GM18508 (cell line): Measurements from ENCODE around the gene KIF20B.
"Not testable (repeated sequence)": the region's sequence is repeated elsewhere in the genome, so short reads cannot be mapped to it uniquely, and the experiment has no call there.

Source experiments
- ATAC-seq: cut with Tn5 transposase; IDR thresholded peaks from one replicate; pipeline ENCODE4 v1.9.1; 2021; ENCODE audit warnings: moderate number of reproducible peaks; ENCODE audit not compliant: insufficient read depth, unreplicated experiment

The KIF20B gene

DNA sequence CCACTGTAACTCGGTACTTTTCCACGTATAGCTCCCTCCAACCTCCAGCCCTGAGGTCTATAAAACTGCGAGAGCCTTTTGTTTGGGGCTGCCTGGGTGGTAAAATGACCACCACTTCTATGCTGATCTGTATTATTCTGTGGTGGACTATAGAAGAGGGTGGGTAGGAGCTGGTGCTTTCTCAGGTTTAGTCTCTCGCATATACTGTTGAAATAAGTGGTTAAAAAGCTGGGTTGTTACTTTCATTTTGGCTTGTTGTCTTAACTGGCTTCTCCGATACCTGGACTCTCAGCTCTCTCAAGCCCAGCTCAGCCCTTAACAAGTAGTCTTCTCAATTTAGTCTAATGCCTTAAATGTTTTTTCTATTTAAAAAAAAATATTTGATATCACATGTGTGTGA is 70.3 kb downstream of the KIF20B start:
- ATAC-seq, result no peak

DNA sequence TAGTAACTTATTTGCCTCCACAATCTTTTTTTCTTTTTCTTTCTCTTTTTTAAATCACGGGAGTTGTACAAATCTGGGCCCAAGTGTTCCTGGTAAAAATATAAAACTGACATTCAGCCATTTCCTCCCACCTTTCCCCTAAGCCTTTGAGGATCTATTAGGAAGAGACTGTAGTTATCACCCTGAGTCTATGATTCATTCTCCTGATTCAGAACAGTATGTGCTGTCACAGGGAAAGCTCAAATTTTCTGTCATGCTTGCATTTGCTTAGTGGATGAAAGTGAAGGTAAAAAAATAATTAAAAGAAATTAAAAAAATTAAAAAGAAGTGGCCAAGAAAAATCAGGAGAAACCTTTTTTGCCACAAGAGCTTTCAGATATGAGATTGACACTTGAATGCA is 71.7 kb downstream of the KIF20B start:
- ATAC-seq, result no peak

DNA sequence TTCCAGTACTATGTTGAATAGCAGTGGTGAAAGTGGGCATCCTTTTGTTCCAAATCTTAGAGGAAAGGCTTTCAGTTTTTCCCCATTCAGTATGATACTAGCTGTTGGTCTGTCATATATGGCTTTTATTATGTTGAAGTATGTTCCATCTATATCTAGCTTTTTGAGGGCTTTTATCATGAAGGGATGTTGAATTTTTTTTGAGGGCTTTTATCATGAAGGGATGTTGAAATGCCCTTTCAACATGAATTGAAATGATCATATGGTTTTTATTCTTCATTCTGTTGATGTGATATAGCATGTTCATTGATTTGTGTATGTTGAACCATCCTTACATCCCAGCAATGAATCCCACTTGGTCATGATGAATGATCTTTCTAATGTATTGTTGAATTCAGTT is 75.3 kb downstream of the KIF20B start:
- no peak for ATAC-seq

DNA sequence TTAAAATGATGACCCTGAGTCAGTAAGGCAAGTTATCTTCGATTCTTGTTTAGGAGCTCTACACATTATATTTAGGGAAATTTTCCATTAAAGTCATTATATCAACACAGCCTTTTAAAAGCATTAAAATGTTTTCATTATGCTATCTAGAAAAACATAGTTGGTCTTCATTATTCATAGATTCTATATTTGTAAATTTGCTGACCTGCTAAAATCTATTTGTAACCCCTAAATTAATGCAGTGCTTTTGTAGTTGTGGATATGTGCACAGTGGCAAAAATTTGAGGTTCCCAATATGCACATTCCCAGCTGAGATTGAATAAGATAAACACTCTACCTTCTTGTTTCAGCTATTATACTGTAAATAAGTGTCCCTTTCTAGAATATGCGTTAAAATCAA is 81.1 kb downstream of the KIF20B start:
- ATAC-seq, result no peak

DNA sequence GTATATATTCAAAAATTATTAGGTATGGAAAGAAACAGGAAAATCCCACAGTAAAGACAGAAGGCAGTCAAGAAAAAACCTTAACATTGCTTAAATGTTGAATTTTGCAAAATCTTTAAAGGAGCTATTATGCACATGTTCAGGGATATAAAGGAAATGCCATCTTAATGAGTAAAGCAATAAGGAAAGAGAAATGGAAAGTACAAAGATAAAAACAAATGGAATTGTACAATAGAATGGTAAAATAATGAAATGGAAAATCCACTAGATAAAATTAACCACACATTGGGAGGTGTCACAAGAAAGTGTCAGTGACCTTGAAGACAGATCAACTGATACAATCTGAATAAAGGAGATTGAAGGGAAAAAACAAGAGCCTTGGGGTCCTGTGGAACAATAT is 82.0 kb downstream of the KIF20B start:
- no peak for ATAC-seq

DNA sequence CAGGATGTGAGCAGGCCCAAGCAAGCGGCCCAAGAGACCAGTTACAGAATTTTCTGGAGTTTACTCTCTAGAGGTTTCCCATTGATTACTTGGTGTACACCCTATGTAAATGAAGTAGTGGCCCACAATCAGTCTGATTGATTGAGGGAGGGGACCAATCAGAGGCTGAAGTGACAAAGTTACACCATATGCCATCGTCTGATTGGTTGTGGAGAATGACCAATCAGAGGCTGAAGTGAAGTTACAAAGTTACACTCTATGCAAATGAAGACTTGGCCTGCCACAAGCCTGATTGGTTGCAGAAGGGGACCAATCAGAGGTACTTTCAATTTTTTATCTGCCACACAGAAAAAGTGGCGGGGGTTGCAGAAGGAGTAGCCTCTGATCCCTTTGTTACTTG is 83.7 kb downstream of the KIF20B start:
- no peak for ATAC-seq

DNA sequence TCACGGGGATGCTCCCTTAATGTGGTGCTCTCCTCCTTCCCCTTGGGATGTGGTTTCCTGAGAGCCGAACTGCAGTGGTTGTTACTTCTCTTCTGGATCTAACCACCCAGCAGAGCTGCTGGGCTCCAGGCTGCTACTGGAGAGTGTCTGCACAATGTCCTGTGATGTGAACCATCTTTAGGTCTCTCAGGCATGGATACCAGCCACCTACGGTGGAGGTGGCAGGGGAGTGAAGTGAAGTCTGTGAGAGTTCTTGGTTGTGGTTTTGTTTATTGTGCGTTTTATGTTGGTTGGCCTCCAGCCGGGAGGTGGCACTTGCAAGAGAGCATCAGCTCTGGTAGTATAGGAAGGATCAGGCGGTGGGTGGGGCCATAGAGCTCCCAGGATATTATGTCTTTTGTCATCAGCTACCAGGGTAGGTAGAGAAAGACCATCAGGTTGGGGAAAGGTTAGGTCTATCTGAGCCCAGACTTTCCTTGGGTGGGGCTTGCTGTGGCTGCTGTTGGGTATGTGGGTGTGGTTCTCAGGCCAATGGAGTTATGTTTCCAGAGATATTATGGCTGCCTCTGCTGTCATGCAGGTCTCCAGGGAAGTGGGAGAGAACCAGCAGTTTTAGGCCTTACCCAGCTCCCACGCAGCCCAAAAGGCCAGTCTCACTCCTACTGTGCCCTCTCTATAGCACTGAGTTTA is 87.9 kb downstream of the KIF20B start:
- ATAC-seq, result no peak

DNA sequence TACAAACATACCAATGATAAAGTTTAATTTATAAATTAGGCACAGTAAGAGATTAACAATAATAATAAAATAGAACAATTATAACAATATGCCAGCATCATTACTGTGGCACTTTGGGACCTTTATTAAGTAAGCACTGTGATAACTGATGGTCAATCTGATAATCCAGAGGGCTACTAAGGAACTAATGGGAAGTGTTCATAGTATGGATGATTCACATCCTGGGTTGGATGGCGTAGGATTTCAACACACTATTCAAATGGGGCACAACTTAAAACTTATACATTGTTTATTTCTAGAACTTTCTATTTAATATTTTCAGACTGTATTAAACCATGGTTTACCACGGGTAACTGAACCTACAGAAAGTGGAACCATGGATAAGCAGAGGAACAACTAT is 90.8 kb downstream of the KIF20B start:
- ATAC-seq, result no peak

DNA sequence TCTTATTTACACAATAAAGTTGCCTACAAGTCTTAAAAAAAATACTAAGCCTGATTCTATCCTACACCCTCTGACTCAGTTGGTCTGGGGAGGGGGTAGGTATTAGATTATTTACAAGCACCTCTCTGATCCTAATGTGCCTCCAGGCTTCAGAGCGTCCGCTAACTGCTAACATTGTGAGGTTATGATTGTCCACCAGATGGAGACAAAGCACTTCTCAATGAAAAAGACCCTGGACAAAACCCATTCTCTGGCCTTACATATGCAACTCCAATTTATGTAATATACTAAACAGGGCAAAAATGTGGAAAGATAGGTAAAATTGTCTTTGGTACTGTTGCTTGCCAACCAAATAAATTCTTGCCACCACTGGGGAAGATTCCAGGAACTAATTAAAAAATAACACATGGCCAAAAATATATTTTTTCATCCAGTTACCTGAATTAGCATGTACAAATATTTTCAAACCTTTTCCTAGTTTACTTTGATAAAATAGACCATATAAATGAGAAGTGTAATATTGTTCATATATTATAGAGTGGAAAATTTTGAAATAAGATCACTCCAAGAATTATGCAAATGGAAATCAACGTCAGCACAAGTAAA is 92.4 kb downstream of the KIF20B start:
- peak; percentile 44 for ATAC-seq

DNA sequence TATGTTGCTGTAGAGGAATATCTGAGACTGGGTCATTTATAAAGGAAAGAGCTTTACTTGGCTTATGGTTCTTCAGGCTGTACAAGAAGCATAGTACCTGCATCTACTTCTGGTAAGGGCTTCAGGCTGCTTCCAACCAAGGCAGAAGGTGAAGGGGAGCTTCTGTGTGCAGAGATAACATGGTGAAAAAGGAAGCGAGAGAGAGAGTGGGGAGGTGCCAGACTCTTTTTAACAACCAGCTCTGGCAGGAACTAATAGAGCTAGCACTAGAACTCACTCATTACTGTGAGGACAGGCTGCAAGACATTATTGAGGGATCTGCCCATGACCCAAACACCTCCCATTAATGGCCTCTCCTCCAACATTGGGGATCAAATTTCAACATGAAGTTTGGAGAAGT is 94.5 kb downstream of the KIF20B start:
- ATAC-seq, result peak; percentile 41

DNA sequence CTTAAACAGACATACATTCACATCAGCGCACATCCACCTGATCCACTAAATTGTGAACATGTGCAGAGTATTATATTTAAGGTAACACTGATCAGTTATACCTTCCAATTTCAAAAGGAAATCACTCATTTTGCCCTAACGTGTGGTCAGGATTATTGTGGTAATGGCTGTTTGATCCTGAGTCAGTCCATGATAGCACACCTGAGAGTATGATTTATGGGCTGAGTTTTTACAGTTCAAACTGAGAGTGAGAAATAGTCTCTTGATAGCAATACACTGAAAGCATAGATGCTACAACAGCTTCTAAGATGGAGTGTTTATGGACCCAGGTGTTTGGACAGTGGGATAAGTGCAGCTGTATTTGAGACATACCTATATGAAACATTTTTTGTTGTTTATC is 96.7 kb downstream of the KIF20B start:
- ATAC-seq, result no peak

DNA sequence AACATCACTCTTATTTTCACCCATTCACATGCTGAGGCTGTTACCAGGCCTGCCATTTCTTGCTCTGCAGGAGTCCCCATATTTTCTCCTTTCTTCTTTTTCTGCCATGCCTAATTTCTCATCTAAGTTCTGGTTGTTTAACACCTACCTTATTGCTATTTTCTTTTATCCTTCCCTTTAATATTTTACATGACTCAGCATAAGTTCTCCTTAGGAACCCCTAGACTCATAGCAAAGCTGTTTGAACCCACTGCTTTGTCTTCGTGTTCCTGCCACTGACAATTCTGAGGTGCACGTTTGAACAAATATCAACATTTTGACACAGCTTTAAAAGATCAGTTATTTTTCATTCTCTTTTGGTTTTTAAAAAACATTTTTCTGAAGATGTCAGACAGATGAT is 98.2 kb downstream of the KIF20B start:
- ATAC-seq, result no peak

DNA sequence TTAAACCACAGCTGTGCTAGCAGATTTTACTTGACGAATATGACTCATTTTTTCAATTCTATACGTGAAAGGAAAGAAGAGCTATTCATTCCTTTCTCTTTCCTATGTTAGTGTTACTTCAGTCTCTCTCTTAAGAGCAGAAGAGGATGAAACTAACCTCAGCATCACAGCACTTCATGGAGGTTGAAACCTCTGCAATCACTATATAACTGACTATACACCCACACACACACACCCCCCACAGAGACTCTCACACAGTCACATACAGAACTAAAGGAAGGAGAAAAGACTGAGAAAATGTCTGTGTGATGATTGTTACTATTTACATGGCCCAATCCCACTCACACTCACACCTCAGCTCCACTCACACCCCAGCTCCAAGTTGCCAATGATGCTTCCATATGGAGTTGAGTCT is 104.2 kb downstream of the KIF20B start:
- ATAC-seq, result peak; percentile 87

DNA sequence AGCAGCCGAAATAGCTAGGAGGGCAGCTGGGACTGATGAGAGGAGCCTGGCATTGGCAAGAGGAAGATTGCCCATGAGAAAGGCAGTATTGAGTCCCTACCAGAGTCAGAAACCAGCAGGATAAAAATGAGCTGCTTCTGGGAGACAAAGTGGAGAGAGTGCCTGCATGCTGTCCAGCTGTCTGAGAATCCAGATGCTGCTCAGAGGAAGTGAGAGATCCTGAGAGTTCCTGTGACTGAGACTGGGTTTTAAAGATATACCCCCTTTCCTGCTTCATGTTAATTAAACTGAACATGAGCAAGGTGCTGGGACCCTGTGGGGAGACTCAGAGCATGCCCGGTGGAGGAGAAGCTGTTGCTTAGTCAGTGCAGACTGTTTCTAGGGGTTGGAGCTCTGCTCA is 107.5 kb downstream of the KIF20B start:
- no peak for ATAC-seq

DNA sequence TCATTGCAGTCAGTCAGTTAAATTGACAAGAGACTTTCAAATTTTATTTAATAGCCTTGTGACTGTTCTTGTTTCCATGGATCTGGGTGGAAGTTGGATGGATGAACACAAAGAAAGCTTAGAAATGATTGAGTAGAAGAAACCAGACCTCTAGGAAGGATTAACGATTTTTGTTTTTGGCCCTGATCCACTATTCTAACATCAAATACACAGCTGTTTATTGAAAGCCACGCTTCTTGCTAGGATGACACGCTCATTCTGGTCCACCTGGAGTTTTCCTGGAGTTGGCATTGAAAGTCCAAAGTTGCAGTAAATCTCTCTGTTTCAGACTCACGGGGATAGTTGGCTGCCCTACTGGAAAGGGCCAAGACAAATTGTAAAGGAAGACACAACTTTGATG is 108.4 kb downstream of the KIF20B start:
- ATAC-seq, result no peak

DNA sequence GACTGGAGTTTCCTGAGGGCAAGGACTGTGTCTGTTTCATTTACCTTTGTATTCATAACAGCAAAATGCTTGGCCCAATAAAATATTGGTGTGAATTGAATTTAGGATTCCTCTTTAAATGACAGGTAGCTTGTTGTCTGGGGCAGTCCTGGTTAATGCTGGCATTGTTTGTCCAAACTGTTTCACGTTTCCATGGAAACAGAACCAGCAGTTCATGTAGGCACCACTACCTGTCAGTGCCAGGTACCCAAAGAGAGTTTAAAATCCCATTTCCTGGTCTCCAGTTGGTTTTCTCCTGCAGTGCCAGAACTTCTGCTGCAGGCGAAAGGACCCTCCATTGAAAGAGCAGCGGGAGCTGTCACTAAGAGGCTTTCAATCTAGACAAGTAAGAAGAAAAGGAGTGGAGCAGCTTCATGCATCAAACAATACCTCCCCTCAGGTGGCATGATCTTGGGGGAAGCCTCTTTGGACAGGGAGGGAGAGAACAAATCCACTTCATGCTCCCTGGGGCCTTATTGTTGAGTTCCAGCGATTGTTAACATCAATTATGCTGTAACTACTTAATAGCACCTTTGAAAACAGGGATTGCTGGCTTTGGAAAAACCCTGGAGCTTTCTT is 109.6 kb downstream of the KIF20B start:
- no peak for ATAC-seq

DNA sequence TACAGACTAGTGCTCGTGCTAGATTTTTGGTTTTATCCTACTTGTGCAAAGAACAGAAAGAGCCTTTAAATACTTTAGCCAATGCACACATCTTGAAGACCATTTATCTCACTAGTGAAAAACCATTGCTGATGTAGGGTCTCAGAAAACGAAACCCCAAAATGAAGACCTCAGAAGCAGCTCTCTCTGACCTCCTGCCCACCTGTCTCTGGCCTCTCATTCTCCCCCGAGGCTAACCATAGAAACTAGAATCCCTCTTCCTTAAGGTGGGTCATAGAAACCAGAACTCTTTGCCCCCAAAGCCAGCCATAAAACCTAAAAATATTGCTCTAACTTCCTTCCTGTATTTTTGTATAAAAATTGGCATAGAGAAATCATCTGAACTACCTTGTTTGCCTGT is 112.2 kb downstream of the KIF20B start:
- no peak for ATAC-seq

DNA sequence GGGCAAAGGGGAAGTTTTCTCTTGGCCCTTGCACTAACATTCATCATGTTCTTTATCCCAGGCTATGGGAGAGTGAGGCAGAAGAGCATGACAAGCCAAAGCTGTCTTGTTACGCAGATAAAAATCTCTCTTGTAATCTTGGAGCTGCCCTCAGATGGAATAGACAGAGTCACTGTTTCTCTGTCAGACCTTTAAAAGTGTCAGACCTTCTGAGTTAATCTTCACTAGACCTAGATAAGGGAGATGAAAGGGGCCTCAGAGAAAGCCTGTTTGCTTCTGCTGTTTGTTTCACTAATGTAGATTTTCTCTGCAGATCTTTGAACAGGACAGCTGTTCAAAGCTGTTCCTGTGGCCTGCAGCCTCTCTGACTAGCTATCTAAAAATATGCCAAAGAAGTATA is 112.9 kb downstream of the KIF20B start:
- no peak for ATAC-seq

DNA sequence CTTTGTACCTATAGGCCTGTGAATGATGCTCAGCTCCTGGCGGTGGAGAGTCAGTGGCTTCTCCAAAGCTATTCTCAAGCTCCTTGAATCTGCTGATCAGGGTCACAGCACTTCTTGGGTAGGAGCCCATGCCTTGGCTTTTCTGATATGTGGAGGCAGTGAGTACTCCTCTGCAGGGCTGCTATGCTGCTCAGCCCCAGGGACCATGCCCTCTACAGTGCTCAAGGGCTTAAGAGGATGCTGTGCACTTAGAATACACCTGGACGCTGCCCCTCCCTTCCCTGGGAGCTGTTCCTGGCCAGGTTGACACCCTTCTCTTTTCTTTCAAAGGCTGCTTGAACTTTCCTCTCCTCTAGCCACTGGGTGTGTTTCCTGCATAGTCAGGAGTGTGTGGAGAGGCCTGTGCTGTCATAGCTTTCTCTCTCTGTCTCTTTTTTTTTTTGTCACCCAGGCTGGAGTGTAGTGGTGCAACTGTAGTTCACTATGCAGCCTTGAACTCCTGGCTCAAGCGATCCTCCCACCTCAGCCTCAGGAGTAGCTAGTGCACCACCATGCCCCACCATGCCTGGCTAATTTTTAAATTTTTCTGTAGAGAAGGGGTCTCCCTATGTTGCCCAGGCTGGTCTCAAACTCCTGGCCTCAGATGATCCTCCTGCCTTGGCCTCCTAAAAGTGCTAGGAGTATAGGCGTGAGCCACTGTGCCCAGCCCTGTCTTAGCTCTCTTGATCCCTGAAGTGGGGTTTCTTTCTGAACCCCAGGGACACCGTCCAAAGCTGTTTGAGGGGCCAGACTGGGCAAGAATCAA is 113.9 kb downstream of the KIF20B start:
- no peak for ATAC-seq

DNA sequence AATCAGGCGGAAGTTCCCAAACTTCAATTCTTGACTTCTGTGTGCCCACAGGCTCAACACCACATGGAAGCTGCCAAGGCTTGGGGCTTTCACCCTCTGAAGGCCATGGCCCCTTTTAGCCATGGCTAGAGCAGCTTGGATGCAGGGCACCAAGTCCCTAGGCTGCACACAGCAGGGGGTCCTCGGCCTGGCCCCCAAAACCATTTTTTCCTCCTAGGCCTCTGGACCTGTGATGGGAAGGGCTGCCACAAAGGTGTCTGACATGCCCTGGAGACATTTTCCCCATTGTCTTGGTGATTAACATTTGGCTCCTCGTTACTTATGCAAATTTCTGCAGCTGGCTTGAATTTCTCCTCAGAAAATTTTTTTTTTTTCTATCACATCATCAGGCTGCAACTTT is 117.6 kb downstream of the KIF20B start:
- not testable (repeated sequence) for ATAC-seq
